Stimulated activated CD8-positive, alpha-beta memory T cell treated with anti-CD3 and anti-CD28 coated beads, Interleukin-12 subunit alpha, Interleukin-12 subunit beta, amount 100 ng/mL, for 1 hour (primary cell): ENCODE data around the gene ADAMTS7.
"Not testable (repeated sequence)": the region's sequence is repeated elsewhere in the genome, so short reads cannot be mapped to it uniquely, and the experiment has no call there.

Source experiments
- DNase-seq: peaks from one replicate; pipeline ENCODE4 v3.0.0-alpha.2; 2020; ENCODE audit warnings: low read depth

ADAMTS7 gene

DNA sequence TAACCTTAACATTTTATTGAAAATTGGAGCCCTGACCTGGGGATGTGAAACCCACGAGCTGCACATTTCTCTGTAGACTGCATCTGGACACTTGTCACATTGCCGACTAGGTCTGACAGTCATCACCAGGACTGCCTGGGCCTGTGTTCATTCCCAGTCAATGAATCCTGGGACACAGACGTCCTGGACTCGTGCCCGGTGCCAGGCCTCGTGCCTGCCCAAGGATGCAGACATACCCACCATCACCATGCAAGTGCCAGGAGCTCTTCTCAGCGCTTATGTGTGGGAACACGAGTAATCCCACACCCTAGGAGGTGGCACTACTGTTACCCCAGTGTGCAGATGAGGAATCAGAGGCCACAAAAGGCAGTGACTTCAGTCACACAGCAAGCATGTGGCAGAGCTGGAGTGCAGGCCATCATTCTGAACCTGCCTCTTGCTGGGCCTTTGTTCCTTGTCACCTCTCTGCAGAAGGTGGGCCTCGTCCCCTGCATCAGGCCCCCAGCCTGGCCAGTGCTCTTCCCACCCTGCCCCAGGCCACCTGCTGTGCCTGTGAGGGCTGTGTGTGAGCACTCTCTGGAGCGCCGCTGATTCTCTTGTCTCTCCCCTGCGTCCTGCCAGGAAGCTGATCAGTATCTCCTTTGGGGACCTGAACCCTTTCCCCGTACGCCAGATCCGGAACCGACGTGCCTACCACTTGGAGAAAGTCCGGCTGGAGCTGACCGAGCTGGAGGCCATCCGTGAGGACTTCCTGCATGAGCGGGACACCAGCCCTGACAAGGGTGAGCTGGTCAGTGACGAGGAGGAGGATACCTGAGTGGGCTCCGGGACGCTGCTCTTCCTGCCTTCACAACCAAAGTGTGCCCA lies 58.5 kb downstream of the ADAMTS7 start:
- DNase-seq: no peak

DNA sequence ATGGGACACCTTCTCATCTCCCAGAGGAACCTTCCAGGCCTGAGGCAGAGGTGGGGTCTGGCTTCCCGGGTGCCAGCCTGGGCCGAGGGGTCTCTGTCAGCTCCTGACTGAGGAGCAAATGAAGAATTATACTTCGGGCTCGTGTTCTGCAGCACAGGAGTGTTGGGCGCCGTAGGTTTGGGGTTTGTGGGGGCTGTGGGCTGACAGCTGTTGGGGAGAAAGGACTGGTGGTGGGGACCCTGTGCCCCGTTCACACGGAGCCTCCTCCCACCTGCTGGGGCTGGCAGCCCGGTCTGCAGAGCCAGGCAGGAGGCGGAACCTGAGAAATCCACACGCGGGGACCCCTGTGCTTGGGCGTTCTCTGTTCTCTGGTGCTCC lies 59.7 kb downstream of the ADAMTS7 start:
- DNase-seq: no peak

DNA sequence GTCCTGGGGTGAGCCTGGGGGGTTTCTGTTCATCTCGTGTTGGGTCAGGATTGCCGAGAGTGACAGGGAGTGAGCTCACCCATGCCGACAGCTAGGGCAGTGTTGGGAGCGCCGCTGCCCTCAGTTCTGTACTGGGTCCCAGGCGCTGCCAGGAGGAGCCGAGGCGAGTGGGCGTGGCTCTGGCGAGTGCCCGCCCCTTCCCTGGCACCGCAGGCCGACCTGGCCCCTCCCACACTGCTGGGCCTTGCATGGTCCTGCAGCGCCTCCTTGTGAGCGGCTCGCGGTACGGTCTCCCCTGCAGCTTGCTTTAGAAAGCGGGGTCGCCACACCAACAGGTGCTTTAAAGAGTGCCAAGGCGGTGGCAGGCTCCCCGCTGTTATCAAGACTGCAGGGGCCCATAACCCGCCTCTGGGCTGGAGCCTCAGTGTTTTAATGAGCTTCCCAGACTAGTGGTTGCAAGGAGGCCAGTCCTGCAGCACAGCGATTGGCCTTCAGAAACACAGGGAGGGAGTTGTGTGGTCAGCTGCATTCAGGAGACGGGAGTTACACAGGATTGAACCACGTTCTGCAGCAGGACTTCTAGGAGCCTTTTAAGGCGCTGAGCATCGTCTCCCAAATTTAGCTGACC lies 60.2 kb downstream of the ADAMTS7 start:
- DNase-seq: peak; percentile 82

DNA sequence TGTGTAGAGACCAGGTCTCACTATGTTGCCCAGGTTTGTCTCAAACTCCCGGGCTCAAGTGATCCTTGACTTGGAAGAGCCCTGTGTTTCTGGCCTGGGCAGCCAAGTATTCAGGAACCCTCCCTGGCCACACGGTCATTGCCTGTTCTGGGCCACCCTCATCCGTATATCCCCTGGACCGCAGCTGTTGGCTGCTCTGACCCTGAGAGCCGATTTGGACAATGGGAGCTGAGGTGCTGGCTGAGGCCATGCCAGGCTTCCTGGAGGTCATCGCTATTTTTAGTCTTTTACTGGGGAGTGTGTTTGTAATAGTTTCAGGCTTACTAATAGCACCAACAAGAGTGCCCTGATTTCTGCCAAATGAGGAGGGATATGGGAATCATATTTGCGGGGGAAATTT lies 60.7 kb downstream of the ADAMTS7 start:
- no peak for DNase-seq

DNA sequence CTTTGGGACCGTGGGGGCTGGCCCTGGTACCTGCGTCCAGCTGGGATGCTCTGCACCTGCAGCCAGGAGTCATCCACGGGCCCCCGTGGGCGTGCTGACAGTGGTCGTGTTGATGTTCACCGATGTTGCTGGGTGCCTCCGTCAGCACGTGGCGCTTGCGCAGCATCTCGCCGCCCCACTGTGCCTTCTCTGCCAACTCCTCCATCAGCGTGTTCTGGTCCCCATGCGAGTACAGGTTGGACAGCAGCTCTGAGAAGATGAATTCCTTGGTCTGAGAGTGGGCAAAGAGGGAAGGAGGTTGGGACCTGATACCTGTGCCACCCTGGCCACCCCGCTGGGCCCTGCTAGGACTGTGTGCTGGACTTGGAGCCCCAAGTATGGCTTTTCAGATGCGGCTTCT lies 61.4 kb downstream of the ADAMTS7 start:
- DNase-seq: no peak

DNA sequence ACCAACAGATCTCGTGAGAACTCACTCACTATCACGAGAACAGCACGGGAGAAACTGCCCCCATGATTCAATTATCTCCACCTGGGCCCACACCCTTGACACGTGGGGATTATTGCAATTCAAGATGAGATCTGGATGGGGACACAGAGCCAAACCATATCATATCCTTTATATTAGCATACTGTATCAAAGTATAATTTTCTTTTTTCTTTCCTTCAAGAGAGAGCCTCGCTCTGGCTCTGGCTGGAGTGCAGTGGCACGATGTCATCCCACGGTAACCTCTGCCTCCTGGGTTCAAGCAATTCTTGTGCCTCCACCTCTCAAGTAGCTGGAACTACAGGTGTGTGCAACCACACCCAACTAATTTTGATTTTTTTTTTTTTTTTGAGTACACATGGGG lies 63.4 kb downstream of the ADAMTS7 start:
- not testable (repeated sequence) for DNase-seq

DNA sequence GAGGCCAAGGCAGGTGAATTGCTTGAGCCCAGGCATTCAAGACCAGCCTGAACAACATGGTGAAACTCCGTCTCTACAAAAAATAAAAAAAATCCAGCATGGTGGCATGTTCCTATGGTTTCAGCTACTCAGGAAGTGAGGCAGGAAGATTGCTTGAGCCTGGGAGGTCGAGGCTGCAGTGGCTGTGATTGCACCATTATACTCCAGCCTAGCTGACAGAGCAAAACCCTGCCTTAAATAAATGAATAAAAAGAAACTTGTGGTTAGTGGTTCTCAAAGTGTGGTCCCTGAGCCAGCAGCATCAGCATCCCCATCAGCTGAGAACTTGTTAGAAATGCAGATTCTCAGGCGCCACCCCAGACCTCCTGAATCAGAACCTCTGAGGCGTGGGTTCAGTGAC lies 69.6 kb downstream of the ADAMTS7 start:
- DNase-seq: not testable (repeated sequence)

DNA sequence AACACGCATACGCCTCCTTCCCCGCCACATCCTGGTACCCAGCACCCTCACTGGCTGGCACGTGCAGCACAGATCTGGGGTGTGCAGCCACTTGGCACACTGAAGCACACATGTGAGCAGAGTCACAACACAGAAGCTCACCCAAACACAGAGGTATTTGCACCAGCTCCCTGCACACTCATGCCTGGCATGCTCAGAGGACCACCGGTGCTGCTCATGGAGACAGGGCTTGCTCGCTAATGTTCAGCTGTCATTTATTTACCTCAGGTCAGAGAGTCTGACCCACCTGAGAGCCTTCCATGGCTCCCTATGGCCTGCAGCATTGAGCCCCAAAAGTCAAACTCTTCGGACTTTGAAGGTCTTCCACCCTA lies 70.4 kb downstream of the ADAMTS7 start:
- no peak for DNase-seq

DNA sequence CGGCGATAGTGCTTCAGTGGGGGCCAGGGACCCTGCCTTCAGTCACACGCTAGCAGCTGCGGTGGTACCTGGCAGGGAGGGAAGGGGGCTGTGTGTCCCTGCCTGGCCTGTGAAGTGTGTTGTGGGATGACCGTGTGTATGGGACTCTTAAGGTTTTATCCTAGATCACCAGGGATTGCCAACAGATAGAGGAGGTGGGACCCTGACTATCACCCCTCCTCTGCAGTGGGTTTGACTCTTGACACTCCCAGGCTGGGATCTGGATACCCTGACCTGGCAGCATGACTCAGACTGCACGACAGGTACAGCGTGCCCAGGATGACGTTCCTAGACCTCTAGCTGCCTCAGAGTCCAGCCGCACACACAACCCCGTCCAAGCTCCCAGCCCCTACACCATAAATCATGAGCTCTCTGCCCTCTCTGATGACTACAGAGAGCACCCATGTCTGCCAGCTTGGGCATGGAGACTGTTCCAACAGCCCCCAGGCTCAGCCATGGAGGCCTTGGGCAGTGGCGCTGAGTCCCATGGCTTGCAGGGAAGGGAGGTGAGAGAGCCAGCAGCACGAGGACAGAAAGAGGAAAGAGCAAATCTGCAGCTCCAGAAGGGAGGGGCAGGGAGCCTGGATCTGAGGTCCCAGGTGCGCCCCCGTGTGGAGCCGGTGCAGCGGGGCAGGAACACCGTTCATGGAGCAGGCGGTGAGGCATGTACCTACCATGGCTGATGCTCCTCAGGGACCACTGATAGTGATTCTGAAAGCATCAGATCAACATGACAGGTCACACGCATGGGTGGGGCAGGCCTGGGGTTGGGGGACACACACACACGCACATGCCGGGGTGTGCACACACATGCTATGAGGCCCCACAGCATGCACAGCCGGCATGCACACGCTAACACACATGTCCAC lies 71.0 kb downstream of the ADAMTS7 start:
- no peak for DNase-seq

DNA sequence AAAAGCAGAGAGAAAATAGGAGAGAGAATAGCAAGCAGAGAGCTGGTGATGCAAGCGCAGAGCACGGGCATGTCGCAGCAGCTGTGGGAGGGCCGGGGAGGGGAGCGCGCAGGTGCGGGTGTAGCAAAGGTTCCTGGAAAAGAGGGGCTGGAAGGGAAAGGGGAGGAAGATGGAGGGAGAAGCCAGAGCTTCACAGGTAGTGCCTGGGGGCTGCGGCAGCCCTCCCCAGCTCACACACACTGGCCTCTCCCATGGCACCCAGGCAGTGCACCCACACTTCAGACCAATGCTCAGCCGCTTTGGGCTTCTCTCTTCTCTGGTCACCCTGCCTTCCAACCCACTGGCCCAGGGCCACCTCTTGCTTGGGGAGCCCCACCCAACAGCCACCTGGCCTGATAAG lies 72.1 kb downstream of the ADAMTS7 start:
- no peak for DNase-seq

DNA sequence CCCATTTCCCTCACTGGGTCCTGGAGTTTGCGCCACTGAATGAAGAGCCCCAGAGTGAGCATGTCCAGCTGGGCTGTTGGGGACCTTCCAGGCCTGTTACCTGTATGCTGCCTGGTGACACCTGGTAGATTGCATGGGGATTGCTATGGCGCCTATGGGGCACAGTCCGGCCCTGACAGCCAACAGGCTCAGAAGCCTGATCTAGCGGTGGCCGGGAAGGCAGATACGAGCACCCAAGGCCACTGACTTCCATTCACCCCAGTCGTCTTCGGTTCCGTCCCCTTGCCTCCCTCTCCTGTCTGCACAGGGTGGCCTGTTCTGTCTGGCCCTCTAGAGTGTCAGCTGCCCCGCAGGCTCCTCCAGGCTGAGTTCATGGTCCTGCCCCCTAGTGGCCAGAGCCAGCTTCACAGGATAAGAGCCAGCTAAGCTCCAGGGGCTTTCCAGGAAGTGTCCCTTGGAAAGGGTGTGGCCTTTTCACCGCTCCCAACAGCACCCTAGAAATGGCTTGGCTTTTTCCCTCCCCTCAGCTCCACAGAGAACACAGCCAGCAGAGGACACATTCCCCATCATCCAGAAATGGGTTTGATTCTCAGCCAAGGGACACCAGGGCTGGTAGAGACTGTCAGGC lies 73.2 kb downstream of the ADAMTS7 start:
- DNase-seq: not testable (repeated sequence)

DNA sequence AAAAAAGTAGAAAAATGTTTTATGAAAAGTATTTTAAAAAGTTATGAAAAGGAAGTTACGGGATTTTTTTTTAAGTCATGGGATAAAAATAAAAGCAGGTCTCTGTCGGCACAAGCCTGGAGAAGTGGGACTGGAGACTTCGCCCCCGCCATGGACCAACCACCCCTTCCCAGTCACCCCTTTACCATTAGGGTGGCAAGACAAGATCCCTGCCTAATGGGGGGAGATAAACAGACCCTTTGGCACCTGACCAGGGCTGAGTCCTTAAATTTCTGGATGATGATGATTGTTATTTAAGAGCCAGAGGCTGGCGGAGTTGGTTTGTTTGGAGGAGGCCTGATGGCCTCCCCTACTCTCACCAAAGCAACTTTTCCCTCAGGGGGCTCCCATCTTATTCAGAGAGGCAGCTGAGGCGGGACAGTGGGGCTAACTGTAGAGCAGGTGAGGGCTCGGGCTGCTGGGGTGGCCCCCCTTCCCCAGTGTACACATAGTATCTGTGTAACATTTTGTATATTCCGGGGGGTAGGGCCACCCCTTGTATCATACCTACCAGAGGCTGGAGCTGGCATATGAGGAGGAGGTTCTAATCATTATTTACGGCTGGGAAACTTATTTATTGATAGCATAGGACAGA lies 74.0 kb downstream of the ADAMTS7 start:
- DNase-seq: no peak

DNA sequence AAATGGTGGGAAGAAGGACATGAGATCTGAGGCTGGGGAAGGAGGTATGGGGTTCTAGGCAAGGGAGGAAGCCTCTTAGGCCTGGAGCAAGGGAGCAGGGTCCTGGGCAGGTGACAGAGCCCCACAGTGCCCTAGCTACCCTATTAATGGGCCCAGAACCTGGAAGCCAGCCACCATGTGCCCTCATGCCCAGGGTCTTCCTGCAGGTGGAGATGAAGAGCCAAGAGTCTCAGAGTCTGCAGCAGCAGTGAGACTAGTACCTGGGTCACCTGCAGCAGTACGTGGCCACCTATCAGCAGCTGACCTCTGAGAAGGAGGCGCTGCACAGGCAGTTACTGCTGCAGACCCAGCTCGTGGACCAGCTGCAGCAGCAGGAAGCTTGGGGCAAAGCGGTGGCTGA lies 75.0 kb downstream of the ADAMTS7 start:
- DNase-seq: not testable (repeated sequence)

DNA sequence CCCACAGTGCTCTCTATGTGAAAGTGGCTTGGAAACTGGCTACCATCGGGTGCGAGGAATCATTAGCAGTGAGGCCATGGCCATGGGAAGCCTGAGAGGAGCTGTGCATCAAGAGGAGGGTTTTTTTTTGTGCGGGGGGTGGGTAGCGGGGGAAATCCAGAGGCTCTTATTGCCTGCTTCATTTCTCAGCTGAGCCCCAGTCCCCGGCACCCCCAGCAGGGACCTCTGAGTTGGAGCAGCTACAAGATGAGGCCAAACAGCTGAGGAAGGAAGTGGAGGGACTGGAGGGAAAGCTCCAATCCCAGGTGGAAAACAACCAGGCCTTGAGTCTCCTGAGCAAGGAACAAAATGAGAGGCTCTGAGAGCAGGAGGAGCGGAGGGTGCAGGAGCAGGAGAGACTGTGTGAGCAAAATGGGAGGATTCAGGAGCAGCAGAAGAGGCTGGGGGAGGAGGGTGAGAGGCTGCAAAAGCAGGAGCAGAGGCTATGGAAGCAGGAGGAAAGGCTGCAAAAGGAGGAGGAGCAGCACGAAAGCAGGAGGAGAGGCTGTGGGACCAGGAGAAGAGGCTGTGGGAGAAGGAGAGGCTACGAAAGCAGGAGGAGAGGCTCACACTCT lies 76.7 kb downstream of the ADAMTS7 start:
- no peak for DNase-seq

DNA sequence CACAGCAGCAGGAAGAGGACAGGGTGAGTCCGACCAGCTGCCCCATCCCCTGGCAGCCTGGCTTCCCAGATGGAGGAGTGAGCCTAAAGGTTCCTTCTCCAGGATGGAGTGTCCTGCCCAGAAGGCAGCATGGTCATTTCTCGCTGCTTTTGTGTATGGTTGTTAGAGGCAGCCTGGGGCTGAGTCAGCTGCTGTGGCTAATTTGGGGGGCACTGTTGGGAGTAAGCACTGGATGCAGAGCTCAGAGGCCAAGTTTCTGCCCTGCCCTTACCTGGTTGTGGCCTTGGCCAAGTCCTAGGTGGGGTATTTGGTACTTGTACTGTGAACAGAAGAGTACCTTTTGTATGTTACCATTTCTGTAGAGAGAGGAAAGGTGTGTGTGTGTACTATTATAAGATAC lies 78.6 kb downstream of the ADAMTS7 start:
- no peak for DNase-seq

DNA sequence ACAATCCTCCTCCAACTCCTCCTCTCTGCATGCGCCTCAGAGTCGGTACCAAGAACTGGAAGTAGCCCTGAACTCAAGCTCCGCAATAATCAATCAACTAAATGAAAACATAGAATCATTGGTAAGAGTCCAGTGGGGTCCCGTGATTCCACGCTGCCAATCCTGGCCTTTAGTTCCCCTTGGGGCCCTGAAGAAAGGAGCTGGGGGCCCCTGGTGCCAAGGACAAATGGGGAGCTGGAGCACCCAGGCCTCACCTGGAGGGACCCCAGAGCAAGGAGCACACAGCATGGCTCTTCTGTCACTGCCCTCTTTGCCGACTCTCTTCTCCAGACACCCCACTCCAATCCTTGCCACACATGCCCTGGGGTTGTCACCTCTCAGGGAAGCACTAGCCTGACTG lies 80.3 kb downstream of the ADAMTS7 start:
- no peak for DNase-seq

DNA sequence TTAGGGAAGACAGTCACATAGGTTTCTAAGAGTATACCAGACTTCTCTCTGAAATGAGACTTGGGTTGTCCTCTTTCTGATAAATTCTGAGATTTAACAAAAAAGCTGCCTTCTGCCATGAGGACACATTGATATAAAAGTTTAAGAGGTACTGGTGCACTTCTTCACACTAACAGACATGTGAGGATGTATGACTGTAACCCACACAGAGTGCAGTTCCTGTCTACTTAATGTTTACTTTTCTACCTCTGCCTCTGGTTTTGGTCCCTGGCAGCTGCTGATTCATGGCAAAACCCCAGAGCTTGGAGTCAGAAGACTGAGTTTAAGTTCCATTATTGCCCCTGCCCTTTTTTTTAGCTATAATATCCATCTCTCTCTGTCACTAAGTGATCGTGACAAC lies 82.8 kb downstream of the ADAMTS7 start:
- not testable (repeated sequence) for DNase-seq

DNA sequence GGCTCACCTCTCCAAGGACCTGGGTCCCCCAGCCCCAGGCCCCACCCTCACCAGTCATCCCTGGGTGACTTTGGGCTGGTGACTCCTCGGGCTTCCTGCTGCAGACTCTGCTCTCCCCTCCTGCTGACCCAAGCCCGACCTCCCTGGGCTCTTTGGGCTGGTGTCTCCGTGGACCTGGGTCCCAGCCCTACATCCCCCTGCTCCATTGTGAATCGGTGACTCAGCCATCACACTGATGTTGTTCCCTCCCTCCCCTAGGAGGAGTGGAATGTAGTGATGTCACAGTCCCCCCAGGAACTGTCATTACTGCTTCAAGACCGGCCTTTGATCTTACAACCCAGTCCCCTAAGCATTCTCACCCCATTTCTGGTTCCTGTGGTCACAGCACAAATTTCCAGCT lies 83.7 kb downstream of the ADAMTS7 start:
- no peak for DNase-seq

DNA sequence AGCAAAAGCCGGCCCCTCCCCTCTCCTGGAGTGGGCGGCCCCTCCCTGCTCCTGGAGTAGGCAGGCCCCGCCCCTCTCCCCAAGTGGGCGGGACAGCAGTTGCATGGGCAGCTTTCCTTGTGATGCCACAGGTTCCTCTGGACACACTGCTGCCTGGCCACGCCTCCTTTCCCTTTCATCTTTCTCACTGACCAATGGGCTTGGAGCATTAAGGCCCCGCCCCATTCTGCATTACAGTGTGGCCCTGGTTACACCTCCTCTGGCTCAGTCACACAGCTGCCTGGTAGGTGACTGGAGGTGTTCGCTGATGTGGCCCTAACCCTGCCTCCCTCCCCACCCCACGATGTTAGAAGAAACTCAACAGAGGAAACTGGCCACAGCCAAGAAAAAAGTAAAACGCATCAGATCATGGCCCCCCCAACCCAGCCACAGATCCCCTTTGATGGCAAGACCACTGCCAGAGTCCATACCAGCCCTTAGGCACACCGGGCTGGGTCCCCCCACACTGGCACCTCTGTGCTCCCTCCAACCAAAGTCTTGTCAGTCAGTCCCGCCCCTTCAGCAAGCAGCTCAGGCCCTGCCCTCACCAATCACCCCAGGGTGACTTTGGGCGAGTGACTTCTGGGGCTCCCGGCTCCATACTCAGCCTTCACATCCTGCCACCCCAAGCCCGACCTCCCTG lies 84.3 kb downstream of the ADAMTS7 start:
- DNase-seq: no peak

DNA sequence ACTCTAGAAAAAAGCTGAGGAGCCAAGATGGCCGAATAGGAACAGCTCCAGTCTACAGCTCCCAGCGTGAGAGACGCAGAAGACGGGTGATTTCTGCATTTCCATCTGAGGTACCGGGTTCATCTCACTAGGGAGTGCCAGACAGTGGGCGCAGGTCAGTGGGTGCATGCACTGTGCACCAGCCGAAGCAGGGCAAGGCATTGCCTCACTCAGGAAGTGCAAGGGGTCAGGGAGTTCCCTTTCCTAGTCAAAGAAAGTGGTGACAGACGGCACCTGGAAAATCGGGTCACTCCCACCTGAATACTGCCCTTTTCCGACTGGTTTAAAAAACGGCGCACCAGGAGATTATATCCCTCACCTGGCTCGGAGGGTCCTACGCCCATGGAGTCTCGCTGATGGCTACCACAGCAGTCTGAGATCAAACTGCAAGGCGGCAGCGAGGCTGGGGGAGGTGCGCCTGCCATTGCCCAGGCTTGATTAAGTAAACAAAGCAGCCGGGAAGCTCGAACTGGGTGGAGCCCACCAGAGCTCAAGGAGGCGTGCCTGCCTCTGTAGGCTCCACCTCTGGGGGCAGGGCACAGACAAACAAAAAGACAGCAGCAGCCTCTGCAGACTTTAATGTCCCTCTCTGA lies 91.3 kb downstream of the ADAMTS7 start:
- DNase-seq: not testable (repeated sequence)
